ENCODE data around the gene CLIP1.

CLIP1 gene

GRCh38 chr12:122282061-122282460, 140.4 kb downstream of the CLIP1 start:
- Histone ChIP-seq H2BK12ac (ENCODE audit: low read length) (no peak overlapping the region), H3K9me3 (ENCODE audit: insufficient read depth, low read depth, low read length) (no peaks in the 10 kb centered on the region), H2BK120ac (ENCODE audit: insufficient read depth, low read length, poor library complexity) (no peak overlapping the region), H3K23ac (ENCODE audit: low read length) (no peak overlapping the region), H3K18ac (ENCODE audit: low read length) (no peak overlapping the region), H2BK5ac (ENCODE audit: low read depth, low read length, poor library complexity) (no peak overlapping the region), H4K8ac (ENCODE audit: low read depth, low read length) (no peak overlapping the region), H4K12ac (ENCODE audit: low read depth, low read length) (no peak overlapping the region), H3K27me3 (ENCODE audit: insufficient read depth, low read length) (no peaks in the 10 kb centered on the region), H3K14ac (ENCODE audit: low read length) (no peak overlapping the region), H3K36me3 (ENCODE audit: control insufficient read depth in 1 of 2, insufficient read depth in 2 of 2, low read length in 2 of 2) (peaks cover 19% of the 10 kb centered on the region in 2 experiments), H3K27ac (ENCODE audit: low read depth, low read length) (no peak overlapping the region), H4K91ac (ENCODE audit: low read depth, low read length) (no peak overlapping the region), H3K4me2 (ENCODE audit: low read length) (no peak overlapping the region), H3K9ac (ENCODE audit: low read length) (no peak overlapping the region), H3K4me1 (ENCODE audit: control insufficient read depth in 1 of 2, insufficient read depth in 2 of 2, low read length in 2 of 2) (no peaks in the 10 kb centered on the region), H2AK5ac (ENCODE audit: low read length) (no peak overlapping the region), H3K4me3 (ENCODE audit: low read depth, low read length) (no peak overlapping the region), H3K79me1 (ENCODE audit: low read length) (no peaks in the 10 kb centered on the region), H3K4ac (ENCODE audit: low read depth, low read length) (no peak overlapping the region), H2AFZ (ENCODE audit: insufficient read depth, low read length, poor library complexity) (no peak overlapping the region), H3K79me2 (ENCODE audit: control insufficient read depth, insufficient read depth, low read length, poor library complexity) (no peaks in the 10 kb centered on the region)
- no CpG with 5 or more reads among the region's 4 CpGs for WGBS (ENCODE audit: extremely low coverage, insufficient coverage, insufficient read length)
- DNase-seq: peak in 1 of 2 donors; percentile 29

GRCh38 chr12:122276242-122276641, 146.2 kb downstream of the CLIP1 start:
- Histone ChIP-seq H2BK5ac (ENCODE audit: low read depth, low read length, poor library complexity) (no peak overlapping the region), H3K9ac (ENCODE audit: low read length) (no peak overlapping the region), H4K12ac (ENCODE audit: low read depth, low read length) (no peak overlapping the region), H3K18ac (ENCODE audit: low read length) (no peak overlapping the region), H2AFZ (ENCODE audit: insufficient read depth, low read length, poor library complexity) (no peak overlapping the region), H3K79me1 (ENCODE audit: low read length) (no peaks in the 10 kb centered on the region), H2AK5ac (ENCODE audit: low read length) (no peak overlapping the region), H3K4ac (ENCODE audit: low read depth, low read length) (no peak overlapping the region), H3K14ac (ENCODE audit: low read length) (no peak overlapping the region), H3K4me2 (ENCODE audit: low read length) (no peak overlapping the region), H3K4me1 (ENCODE audit: control insufficient read depth in 1 of 2, insufficient read depth in 2 of 2, low read length in 2 of 2) (no peaks in the 10 kb centered on the region), H3K79me2 (ENCODE audit: control insufficient read depth, insufficient read depth, low read length, poor library complexity) (no peaks in the 10 kb centered on the region), H3K9me3 (ENCODE audit: insufficient read depth, low read depth, low read length) (no peaks in the 10 kb centered on the region), H3K27ac (ENCODE audit: low read depth, low read length) (no peak overlapping the region), H3K4me3 (ENCODE audit: low read depth, low read length) (no peak overlapping the region), H3K23ac (ENCODE audit: low read length) (no peak overlapping the region), H3K36me3 (ENCODE audit: control insufficient read depth in 1 of 2, insufficient read depth in 2 of 2, low read length in 2 of 2) (peaks cover 25 to 27% of the 10 kb centered on the region in 2 experiments), H2BK120ac (ENCODE audit: insufficient read depth, low read length, poor library complexity) (no peak overlapping the region), H4K8ac (ENCODE audit: low read depth, low read length) (no peak overlapping the region), H3K27me3 (ENCODE audit: insufficient read depth, low read length) (no peaks in the 10 kb centered on the region), H4K91ac (ENCODE audit: low read depth, low read length) (no peak overlapping the region), H2BK12ac (ENCODE audit: low read length) (no peak overlapping the region)
- no CpG with 5 or more reads among the region's 7 CpGs for WGBS (ENCODE audit: extremely low coverage, insufficient coverage, insufficient read length)
- DNase-seq: no peak

GRCh38 chr12:122275459-122275858, 147.0 kb downstream of the CLIP1 start:
- no peak overlapping the region for H4K91ac ChIP-seq (ENCODE audit: low read depth, low read length)
- H2BK12ac ChIP-seq (ENCODE audit: low read length): no peak overlapping the region
- no peaks in the 10 kb centered on the region for H3K79me1 ChIP-seq (ENCODE audit: low read length)
- no peak overlapping the region for H3K4me3 ChIP-seq (ENCODE audit: low read depth, low read length)
- H2BK5ac ChIP-seq (ENCODE audit: low read depth, low read length, poor library complexity): no peak overlapping the region
- H3K9ac ChIP-seq (ENCODE audit: low read length): no peak overlapping the region
- no peaks in the 10 kb centered on the region for H3K4me1 ChIP-seq (ENCODE audit: control insufficient read depth in 1 of 2, insufficient read depth in 2 of 2, low read length in 2 of 2)
- no peak overlapping the region for H3K4ac ChIP-seq (ENCODE audit: low read depth, low read length)
- WGBS (ENCODE audit: extremely low coverage, insufficient coverage, insufficient read length): no CpG with 5 or more reads among the region's 8 CpGs
- no peak overlapping the region for H3K18ac ChIP-seq (ENCODE audit: low read length)
- no peaks in the 10 kb centered on the region for H3K79me2 ChIP-seq (ENCODE audit: control insufficient read depth, insufficient read depth, low read length, poor library complexity)
- H2BK120ac ChIP-seq (ENCODE audit: insufficient read depth, low read length, poor library complexity): no peak overlapping the region
- no peaks in the 10 kb centered on the region for H3K9me3 ChIP-seq (ENCODE audit: insufficient read depth, low read depth, low read length)
- no peak overlapping the region for H4K12ac ChIP-seq (ENCODE audit: low read depth, low read length)
- no peak overlapping the region for H4K8ac ChIP-seq (ENCODE audit: low read depth, low read length)
- H3K4me2 ChIP-seq (ENCODE audit: low read length): no peak overlapping the region
- no peak overlapping the region for H3K14ac ChIP-seq (ENCODE audit: low read length)
- H2AK5ac ChIP-seq (ENCODE audit: low read length): no peak overlapping the region
- H3K27ac ChIP-seq (ENCODE audit: low read depth, low read length): no peak overlapping the region
- H3K27me3 ChIP-seq (ENCODE audit: insufficient read depth, low read length): no peaks in the 10 kb centered on the region
- H3K36me3 ChIP-seq (ENCODE audit: control insufficient read depth in 1 of 2, insufficient read depth in 2 of 2, low read length in 2 of 2): peaks cover 28 to 29% of the 10 kb centered on the region in 2 experiments
- no peak overlapping the region for H2AFZ ChIP-seq (ENCODE audit: insufficient read depth, low read length, poor library complexity)
- DNase-seq: no peak
- no peak overlapping the region for H3K23ac ChIP-seq (ENCODE audit: low read length)

GRCh38 chr12:122266230-122266901, 156.1 kb downstream of the CLIP1 start, which contains the start of gene VPS33A:
TSS of gene VPS33A (minus strand) at chr12:122266494. CDS start at chr12:122266408, 86 bp downstream.
- H4K12ac ChIP-seq (ENCODE audit: low read depth, low read length): peak within 1 kb of the TSS; percentile 95
- WGBS (ENCODE audit: extremely low coverage, insufficient coverage, insufficient read length): no CpG with 5 or more reads among the region's 56 CpGs
- H3K27me3 ChIP-seq (ENCODE audit: insufficient read depth, low read length): no peaks in the 10 kb centered on the region
- peak within 1 kb of the TSS; percentile 96 for H3K4me3 ChIP-seq (ENCODE audit: low read depth, low read length)
- H3K4me2 ChIP-seq (ENCODE audit: low read length): peak within 1 kb of the TSS; percentile 88
- H3K79me1 ChIP-seq (ENCODE audit: low read length): peaks cover 8% of the 10 kb centered on the region
- H3K9ac ChIP-seq (ENCODE audit: low read length): peak within 1 kb of the TSS; percentile 81
- H3K79me2 ChIP-seq (ENCODE audit: control insufficient read depth, insufficient read depth, low read length, poor library complexity): peaks cover 5% of the 10 kb centered on the region
- H3K14ac ChIP-seq (ENCODE audit: low read length): peak within 1 kb of the TSS; percentile 99
- no peak within 1 kb of the TSS for H3K23ac ChIP-seq (ENCODE audit: low read length)
- peaks cover 7 to 8% of the 10 kb centered on the region in 2 experiments for H3K36me3 ChIP-seq (ENCODE audit: control insufficient read depth in 1 of 2, insufficient read depth in 2 of 2, low read length in 2 of 2)
- peak within 1 kb of the TSS; percentile 61 for H2AK5ac ChIP-seq (ENCODE audit: low read length)
- H3K9me3 ChIP-seq (ENCODE audit: insufficient read depth, low read depth, low read length): no peaks in the 10 kb centered on the region
- peak within 1 kb of the TSS; percentile 76 for H2BK5ac ChIP-seq (ENCODE audit: low read depth, low read length, poor library complexity)
- H3K4me1 ChIP-seq (ENCODE audit: control insufficient read depth in 1 of 2, insufficient read depth in 2 of 2, low read length in 2 of 2): no peaks in the 10 kb centered on the region
- H3K4ac ChIP-seq (ENCODE audit: low read depth, low read length): peak within 1 kb of the TSS; percentile 95
- peak within 1 kb of the TSS; percentile 98 for H4K8ac ChIP-seq (ENCODE audit: low read depth, low read length)
- peak within 1 kb of the TSS; percentile 99 for H2AFZ ChIP-seq (ENCODE audit: insufficient read depth, low read length, poor library complexity)
- peak within 1 kb of the TSS; percentile 79 for H2BK120ac ChIP-seq (ENCODE audit: insufficient read depth, low read length, poor library complexity)
- H4K91ac ChIP-seq (ENCODE audit: low read depth, low read length): peak within 1 kb of the TSS; percentile 96
- peak; percentile 96 to 99 for DNase-seq
- peak within 1 kb of the TSS; percentile 79 for H3K27ac ChIP-seq (ENCODE audit: low read depth, low read length)
- no peak within 1 kb of the TSS for H2BK12ac ChIP-seq (ENCODE audit: low read length)
- peak within 1 kb of the TSS; percentile 96 for H3K18ac ChIP-seq (ENCODE audit: low read length)
